ENCODE results near the gene FGD6. TPM values are rescaled to one million over a fixed set of nuclear protein-coding genes. Genes with fewer than 3 reads are reported as not detected.
"Not testable (repeated sequence)": the region's sequence is repeated elsewhere in the genome, so short reads cannot be mapped to it uniquely, and the experiment has no call there.

FGD6 gene
- total RNA-seq, 1 experiment from 2014 or later: 66.6 TPM

DNA sequence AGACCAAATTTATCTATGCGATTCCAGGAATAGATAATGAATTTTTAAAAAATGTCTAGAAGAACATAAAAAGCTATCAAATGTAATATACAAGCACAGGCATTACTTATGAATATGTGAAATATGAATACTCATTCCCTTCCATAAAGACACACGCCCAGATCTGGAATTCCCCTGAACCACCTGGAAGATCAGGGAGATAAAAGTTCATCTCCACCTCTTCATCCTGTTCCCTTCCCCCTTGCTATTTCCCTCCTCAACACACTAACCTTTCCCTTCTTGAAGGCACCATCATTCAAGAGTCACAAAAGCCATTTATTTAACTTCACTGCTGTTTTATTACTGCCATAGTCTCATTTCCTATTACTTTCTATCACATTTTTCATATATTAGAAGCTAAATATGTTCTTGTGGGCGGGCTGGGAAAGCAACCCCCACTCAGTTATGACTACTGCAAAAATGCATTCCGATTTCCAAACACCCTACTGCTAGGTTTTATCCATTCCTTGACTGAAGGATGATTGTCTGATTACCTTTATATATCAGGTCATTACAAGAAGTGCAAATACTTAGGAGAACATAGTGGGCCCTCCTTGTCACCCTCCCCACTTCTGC lies 16.1 kb downstream of the FGD6 start:
- H3K27me3 Mint-ChIP-seq (ENCODE audit: unreplicated experiment): no peaks in the 10 kb centered on the region
- CTCF ChIA-PET: interaction anchor here (0.6 to 1.5 kb wide), 6 partner anchors 12 to 54 kb away, joined by 3 to 8 read pairs (median 4); partner anchors contain the start of genes FGD6 and VEZT
- intact Hi-C loops (cut with micrococcal nuclease; ENCODE audit: unreplicated experiment): loop anchor here (5.0 kb wide), 1 partner anchor 34 kb away; no protein-coding TSS in a partner anchor
- no peak for DNase-seq
- BruUV-seq (replicated peaks): no TSS peak
- no peak for TF ChIP-seq CTCF (IDR thresholded peaks at IDR 0.05; ENCODE audit: unreplicated experiment)
- peak overlapping the region; percentile 58 for H3K27ac Mint-ChIP-seq (ENCODE audit: unreplicated experiment)
- peak overlapping the region; percentile 49 for H3K4me3 Mint-ChIP-seq (ENCODE audit: low read depth, unreplicated experiment)
- peaks cover 72% of the 10 kb centered on the region for H3K36me3 Mint-ChIP-seq (ENCODE audit: insufficient read depth, unreplicated experiment)
- H3K4me1 Mint-ChIP-seq (ENCODE audit: low read depth, unreplicated experiment): peaks cover 68% of the 10 kb centered on the region
- no peaks in the 10 kb centered on the region for H3K9me3 Mint-ChIP-seq (ENCODE audit: low read depth, unreplicated experiment)

- intact Hi-C loops (cut with micrococcal nuclease; ENCODE audit: unreplicated experiment): loop anchor here (5.0 kb wide), 1 partner anchor 33 kb away; no protein-coding TSS in a partner anchor
- no peak for DNase-seq
- Mint-ChIP-seq H3K4me3 (ENCODE audit: low read depth, unreplicated experiment) (peak overlapping the region; percentile 49), H3K27ac (ENCODE audit: unreplicated experiment) (peak overlapping the region; percentile 58), H3K4me1 (ENCODE audit: low read depth, unreplicated experiment) (peaks cover 60% of the 10 kb centered on the region), H3K9me3 (ENCODE audit: low read depth, unreplicated experiment) (no peaks in the 10 kb centered on the region), H3K27me3 (ENCODE audit: unreplicated experiment) (no peaks in the 10 kb centered on the region), H3K36me3 (ENCODE audit: insufficient read depth, unreplicated experiment) (peaks cover 65% of the 10 kb centered on the region)
- CTCF ChIA-PET: interaction anchor here (0.6 to 1.5 kb wide), 6 partner anchors 9 to 53 kb away, joined by 3 to 8 read pairs (median 4); no protein-coding TSS in a partner anchor
- BruUV-seq (replicated peaks): no TSS peak
- TF ChIP-seq CTCF (IDR thresholded peaks at IDR 0.05; ENCODE audit: unreplicated experiment): no peak
These were observed 17.0 kb downstream of the FGD6 start for GRCh38 chr12:95200128-95200894.

GRCh38 chr12:95198914-95199313 lies 18.4 kb downstream of the FGD6 start:
- Mint-ChIP-seq H3K27me3 (ENCODE audit: unreplicated experiment) (no peaks in the 10 kb centered on the region), H3K4me1 (ENCODE audit: low read depth, unreplicated experiment) (peaks cover 55% of the 10 kb centered on the region), H3K4me3 (ENCODE audit: low read depth, unreplicated experiment) (no peak overlapping the region), H3K9me3 (ENCODE audit: low read depth, unreplicated experiment) (no peaks in the 10 kb centered on the region), H3K27ac (ENCODE audit: unreplicated experiment) (peak overlapping the region; percentile 52), H3K36me3 (ENCODE audit: insufficient read depth, unreplicated experiment) (peaks cover 55% of the 10 kb centered on the region)
- no peak for DNase-seq
- BruUV-seq (replicated peaks): no TSS peak
- intact Hi-C loops (cut with micrococcal nuclease; ENCODE audit: unreplicated experiment): no loop called here
- CTCF ChIA-PET: interaction anchor here (0.5 kb wide), 1 partner anchor 279 kb away, joined by 5 read pairs; no protein-coding TSS in a partner anchor
- no peak for TF ChIP-seq CTCF (IDR thresholded peaks at IDR 0.05; ENCODE audit: unreplicated experiment)

DNA sequence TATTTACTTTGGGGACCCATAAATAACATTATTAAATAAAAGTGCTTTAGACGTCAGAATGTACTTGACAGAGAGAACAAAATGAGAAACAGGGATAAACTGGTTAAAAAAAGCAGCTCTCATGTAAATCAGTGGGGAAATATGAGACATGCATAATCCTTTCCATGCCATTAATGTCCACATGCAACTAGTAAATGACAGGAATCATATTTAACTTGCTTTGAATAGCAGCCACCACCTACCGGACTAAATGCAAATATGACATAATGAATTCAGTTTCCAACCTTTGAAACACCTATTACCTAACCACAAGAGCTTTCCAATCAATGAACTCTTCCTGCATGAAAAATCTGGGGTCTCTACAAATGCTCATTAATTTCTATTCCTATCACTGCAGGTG lies 19.6 kb downstream of the FGD6 start:
- peaks cover 45% of the 10 kb centered on the region for H3K36me3 Mint-ChIP-seq (ENCODE audit: insufficient read depth, unreplicated experiment)
- no peak overlapping the region for H3K4me3 Mint-ChIP-seq (ENCODE audit: low read depth, unreplicated experiment)
- no peak for DNase-seq
- no peaks in the 10 kb centered on the region for H3K9me3 Mint-ChIP-seq (ENCODE audit: low read depth, unreplicated experiment)
- CTCF ChIA-PET: interaction anchor here (0.6 to 0.8 kb wide), 2 partner anchors 16 to 1862 kb away, joined by 3 read pairs; no protein-coding TSS in a partner anchor
- peaks cover 45% of the 10 kb centered on the region for H3K4me1 Mint-ChIP-seq (ENCODE audit: low read depth, unreplicated experiment)
- H3K27ac Mint-ChIP-seq (ENCODE audit: unreplicated experiment): no peak overlapping the region
- no peaks in the 10 kb centered on the region for H3K27me3 Mint-ChIP-seq (ENCODE audit: unreplicated experiment)
- BruUV-seq (replicated peaks): no TSS peak
- intact Hi-C loops (cut with micrococcal nuclease; ENCODE audit: unreplicated experiment): no loop called here
- TF ChIP-seq CTCF (IDR thresholded peaks at IDR 0.05; ENCODE audit: unreplicated experiment): no peak

- DNase-seq; H3K27ac Mint-ChIP-seq (ENCODE audit: unreplicated experiment); BruUV-seq (replicated peaks); H3K9me3 Mint-ChIP-seq (ENCODE audit: low read depth, unreplicated experiment); H3K27me3 Mint-ChIP-seq (ENCODE audit: unreplicated experiment); intact Hi-C loops (cut with micrococcal nuclease; ENCODE audit: unreplicated experiment); H3K4me3 Mint-ChIP-seq (ENCODE audit: low read depth, unreplicated experiment): not testable (repeated sequence)
- Mint-ChIP-seq H3K4me1 (ENCODE audit: low read depth, unreplicated experiment) (peaks cover 48% of the 10 kb centered on the region), H3K36me3 (ENCODE audit: insufficient read depth, unreplicated experiment) (peaks cover 42% of the 10 kb centered on the region)
- CTCF ChIA-PET: interaction anchor here (0.8 kb wide), 1 partner anchor 17 kb away, joined by 3 read pairs; no protein-coding TSS in a partner anchor
These were observed 20.2 kb downstream of the FGD6 start for GRCh38 chr12:95196875-95197569.
